Measurements from ENCODE around the gene ZBTB21. TPM values are rescaled to one million over a fixed set of nuclear protein-coding genes. Genes with fewer than 3 reads are reported as not detected.

ZBTB21 gene
- 15.0 and 15.6 TPM in 2 replicates for total RNA-seq

GRCh38 chr21:42009831-42010506 lies at the start of gene ZBTB21:
Gene ZBTB21 (minus strand): TSS chr21:42010360. CDS start chr21:41994095, 16,265 bp downstream.

GRCh38 chr21:41953831-41954653 lies 56.1 kb downstream of the ZBTB21 start, which contains the start of gene C2CD2:
Gene C2CD2 (minus strand): TSS chr21:41954018. CDS start chr21:41953648, 370 bp downstream.

Other genes starting within 250 kb of the ZBTB21 start
- 6.4 and 13.9 TPM in 2 replicates for gene RIPK4, start 243.3 kb downstream of the ZBTB21 start, total RNA-seq
- 4.9 and 5.9 TPM in 2 replicates for gene PRDM15, start 131.0 kb downstream of the ZBTB21 start, total RNA-seq
- 22.9 and 27.8 TPM in 2 replicates for gene C2CD2, start 56.3 kb downstream of the ZBTB21 start, total RNA-seq
- under 0.01 TPM in 2 replicates for gene UMODL1, start 61.0 kb upstream of the ZBTB21 start, total RNA-seq
- gene ABCG1, start 208.8 kb upstream of the ZBTB21 start, total RNA-seq: 0.11 TPM in 1 of 2 replicates, not detected in the other

Data from articular chondrocyte of knee joint (primary cell).